Suppressor macrophage treated with lipopolysaccharide for 4 hours (primary cell): Measurements from ENCODE around the gene RAE1.

Experiments
- DNase-seq: peaks from one replicate; pipeline ENCODE4 v3.0.0-alpha.2; 2020

RAE1 gene, protein sequence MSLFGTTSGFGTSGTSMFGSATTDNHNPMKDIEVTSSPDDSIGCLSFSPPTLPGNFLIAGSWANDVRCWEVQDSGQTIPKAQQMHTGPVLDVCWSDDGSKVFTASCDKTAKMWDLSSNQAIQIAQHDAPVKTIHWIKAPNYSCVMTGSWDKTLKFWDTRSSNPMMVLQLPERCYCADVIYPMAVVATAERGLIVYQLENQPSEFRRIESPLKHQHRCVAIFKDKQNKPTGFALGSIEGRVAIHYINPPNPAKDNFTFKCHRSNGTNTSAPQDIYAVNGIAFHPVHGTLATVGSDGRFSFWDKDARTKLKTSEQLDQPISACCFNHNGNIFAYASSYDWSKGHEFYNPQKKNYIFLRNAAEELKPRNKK

DNA sequence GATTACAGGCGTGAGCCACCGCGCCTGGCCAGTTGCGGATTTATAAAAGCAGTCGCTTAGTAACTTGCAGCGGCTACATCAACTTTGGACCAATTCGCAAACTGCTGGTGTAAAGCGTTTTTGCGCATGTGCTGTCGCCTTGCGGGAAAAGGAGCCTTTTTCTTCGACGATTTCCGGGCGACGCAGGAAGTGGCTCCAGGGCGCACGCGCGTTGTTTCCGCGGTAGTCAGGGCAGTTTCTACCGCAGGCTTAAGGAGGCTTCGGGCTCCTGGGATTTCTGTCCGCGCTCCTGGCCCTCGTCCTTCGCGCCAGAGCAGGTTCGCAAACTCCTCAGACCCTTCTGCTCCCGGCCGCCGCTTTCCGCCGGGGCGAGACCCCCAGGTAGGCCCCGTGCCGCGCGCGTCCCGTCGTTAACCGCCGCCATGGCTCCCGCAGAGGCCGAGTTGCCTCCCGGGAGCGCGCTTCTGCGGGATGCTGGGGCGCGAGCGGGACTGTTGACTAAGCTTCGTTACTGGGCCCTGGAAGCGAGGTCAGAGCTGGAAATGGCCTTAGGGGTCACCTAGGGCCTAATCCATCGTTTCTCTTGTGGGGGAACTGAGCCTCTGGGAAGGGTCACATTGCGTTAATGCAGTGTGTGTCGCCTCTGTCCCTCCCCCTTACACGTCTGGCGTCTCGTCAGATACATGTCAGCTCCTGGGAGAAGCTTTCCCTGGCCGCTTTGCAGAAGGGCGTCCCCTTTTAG, at the start of gene RAE1:
Gene RAE1, plus strand, starts transcription at position 214 of the 742 bp plus-strand sequence. CDS start 2,784 bp downstream, outside the sequence.
- DNase-seq, result peak; percentile 94

DNA sequence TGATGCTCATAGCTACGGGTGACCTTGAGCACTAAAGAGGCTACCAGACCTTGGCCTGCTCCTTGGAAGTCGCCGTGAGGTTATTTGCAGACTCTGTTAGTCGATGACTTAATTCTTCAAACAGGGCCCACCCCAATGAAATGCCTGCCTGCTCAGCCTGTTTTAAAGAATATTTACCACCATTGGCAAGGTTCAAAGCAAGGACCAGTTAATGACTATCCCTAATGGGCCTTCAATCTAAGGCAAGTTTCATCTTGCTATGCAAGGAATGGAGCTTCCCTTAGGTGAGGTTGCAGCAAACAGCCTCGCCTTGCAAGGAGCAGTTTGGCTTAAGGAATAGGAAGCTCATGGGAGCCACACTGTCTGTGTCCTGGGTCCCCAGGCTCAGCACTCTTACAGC, 44.3 kb upstream of the RAE1 start:
- DNase-seq, result no peak

DNA sequence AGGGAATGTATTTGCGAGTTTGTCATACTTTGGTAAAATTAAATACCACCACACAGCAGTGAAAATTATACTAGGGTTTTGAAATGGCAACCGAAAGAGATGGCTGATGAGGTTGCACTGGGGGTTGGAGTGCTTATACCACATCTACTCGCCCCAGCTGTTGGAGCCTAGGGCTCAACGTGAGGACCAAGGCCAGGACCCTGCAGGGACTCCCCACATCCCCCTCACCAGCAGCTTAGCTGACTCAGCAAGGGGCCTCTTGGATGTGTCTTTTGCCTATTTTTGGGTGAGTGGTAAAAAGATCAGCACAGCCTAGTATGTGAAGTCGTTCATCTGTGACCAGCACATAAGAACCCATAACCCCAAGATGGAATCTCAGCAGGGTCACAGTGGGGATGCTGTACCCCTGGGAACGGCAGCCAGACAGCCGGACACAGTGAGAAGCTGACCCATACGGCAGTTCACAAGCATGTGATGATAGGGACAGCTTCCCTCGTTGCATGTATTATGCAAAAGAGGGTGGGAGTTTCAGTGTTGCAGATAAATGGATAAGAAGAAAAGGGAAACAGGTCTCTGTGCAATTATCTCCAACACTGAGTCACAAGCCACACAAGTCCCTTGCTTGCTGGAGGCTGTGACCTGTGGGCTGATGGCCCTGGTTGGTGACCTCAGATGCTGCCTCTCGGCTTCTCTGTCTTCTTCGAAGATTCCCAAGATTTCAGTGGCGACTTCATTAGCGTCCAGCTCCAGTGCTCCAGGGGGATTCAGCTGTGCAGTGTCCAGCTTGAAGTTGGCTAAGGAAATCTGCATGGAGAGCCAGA, 42.4 kb upstream of the RAE1 start:
- DNase-seq, result peak; percentile 2

DNA sequence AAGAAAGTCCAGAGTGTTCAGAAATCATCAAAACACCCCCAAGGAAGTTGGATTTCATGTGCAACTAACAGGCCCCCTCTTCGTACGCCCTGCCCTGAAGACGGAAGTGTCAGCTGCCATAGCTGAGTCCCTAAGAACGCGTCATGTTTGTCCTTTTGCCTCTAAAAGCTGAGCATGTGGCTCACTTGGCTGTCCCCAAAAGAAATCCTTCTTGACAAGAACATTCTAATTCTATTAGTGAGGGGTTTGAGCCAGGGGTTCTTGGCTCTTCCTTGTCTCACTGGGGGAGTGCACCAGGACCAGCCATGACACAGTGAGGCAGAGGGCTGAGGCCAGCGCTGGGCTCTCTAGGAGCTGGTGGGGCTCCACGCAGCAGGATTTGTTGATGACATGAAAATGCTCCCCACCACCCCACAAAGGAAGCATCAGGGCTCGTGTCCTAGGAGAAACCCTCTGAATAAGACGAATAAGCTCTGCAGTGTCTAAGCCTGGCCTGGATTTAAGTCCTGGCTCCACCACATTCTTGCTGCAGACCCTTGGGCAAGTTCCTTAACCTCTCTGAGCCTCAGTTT, 41.4 kb upstream of the RAE1 start:
- no peak for DNase-seq

- DNase-seq, result no peak
Observed at GRCh38 chr20:57310821-57311514, 40.1 kb upstream of the RAE1 start.

DNA sequence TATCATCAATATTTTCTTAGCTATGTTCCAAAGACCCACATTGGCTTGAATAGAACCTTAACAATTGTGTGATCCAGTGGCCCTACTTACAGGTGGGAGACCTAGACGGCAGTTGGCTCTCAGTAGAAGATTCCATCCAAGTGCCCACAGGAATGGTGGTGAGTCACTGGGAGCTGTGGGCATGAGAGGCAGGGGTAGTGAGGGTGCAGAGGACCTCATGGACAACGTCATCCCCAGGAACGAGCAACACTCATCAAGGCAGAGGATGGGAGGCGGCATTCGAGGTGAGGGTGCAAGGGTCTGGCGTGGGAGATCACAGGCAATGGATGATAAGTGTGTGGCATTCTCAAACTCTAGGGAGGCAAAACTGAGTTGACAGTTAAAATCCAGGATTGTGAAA, 38.9 kb upstream of the RAE1 start:
- DNase-seq, result no peak

DNA sequence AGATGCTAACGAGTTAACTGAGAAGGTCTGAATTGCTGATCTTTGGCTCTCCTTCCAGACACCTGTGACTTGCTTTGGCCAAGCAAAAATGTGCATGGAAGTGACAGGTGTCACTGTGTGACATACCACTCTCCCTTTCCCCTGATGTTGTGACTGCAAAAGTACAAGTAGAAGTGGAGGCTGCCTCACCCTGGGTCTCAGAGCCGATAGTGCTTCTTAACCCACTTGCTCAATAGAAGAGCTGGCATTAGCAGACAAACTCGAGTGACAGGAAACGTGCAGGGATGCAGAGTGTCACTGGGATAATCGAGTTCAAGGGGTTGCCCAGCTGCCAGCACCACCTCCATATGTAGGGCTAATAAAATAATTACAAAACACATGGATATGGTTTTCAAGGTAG, 37.8 kb upstream of the RAE1 start:
- DNase-seq, result no peak

DNA sequence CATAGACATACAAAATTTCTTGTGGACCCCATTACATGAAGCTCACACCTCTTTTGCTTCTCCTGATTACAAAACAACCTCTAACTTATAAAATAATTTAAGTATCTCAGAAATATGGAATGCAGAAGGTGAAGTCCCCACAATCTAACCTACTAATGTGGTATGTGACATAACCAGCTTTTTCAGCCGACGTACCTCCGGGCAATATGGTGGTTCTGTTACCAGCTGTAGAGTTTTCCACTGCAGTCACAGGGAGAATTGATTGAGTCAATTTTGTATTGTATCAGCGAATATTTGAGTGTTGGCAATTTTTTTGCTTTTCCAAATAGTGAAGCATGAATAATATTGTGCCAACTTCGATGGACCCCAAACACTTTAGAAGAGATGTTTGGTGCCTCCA, 37.1 kb upstream of the RAE1 start:
- no peak for DNase-seq

GRCh38 chr20:57315083-57315975, 35.7 kb upstream of the RAE1 start:
- no peak for DNase-seq

GRCh38 chr20:57315976-57316480, 35.0 kb upstream of the RAE1 start:
- DNase-seq, result no peak

DNA sequence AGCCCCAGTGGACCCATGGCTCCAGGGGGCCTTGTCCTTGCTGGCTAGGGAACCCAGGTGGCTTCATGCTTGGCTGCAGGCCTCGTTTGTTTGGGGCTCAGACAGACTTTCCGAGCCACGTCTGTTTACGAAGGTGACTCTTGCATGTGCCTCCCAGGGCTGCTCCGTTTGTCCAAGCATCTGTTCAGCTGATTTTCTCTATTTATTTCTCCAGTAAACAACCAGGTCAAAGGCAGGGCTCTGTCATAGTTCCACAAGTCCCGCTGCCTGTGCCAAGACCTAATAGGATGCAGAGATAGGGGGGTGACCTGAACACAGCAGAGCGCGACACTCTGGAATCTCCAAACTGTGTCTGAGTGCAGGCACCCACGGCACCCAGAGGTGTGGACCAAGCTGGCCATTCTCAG, 34.3 kb upstream of the RAE1 start:
- DNase-seq, result no peak

DNA sequence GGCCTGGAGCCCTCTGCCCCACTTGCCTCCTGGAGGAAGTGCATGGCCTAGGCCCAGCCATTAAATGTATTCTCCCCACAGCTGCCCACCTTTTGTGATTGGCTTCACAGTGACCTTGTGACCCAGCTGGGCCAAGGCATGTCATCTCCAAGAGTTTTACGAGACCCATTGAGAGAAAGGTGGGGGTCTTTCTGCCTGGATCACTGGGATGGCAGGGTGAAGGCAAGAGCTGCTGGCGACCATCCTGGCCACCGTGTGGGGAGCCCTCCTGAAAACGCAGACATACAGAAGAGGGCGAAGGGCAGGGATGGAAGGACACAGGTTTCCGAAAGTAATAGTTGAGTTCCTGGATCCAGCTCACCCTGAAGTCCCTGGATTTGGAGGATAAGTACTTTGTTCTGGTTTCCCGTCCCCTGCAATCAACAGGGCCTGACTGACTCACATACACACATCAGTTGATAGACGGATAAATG, 33.7 kb upstream of the RAE1 start:
- DNase-seq, result no peak

- DNase-seq, result no peak
Observed at GRCh38 chr20:57317789-57318371, 33.2 kb upstream of the RAE1 start.

DNA sequence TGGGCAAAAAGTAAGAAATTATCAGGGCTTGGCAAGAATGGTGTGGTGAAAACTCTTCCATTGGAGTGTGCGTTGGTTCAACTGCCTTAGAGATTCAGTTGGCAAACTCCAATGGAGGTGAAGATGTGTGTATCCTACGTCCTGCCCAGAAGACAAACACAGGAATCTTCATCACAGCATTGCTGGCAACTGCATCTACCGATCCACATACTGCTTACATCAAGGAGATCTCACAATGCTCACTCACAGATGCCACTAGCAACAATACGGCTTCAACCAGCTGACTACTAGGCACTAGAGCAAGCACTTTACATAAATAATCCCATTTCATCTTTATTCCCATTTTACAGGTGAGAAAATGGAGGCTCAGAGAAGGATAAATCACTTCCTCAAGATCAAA, 31.5 kb upstream of the RAE1 start:
- no peak for DNase-seq

- no peak for DNase-seq
Observed at GRCh38 chr20:57320358-57320757, 30.7 kb upstream of the RAE1 start.

DNA sequence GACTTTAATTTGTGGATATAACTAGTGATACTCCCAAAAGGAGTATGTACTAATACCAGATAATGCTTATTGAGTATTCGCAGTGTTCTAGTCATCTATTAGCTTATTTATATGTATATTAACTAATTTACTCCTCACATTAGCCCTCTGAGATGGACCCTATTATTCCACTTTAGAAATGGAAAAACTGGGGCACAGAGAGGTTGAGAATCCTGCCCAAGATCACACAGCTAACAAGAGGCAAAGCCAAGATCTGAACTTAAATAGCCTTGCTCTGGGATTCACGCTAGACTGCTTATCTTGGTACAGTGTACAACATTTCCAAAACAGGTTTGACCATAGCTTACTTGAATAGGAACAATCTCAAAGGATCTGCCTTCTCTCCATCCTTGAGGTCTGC, 29.9 kb upstream of the RAE1 start:
- DNase-seq, result no peak

- no peak for DNase-seq
Observed at GRCh38 chr20:57322476-57322875, 28.6 kb upstream of the RAE1 start.

GRCh38 chr20:57323034-57323433, 28.0 kb upstream of the RAE1 start:
- no peak for DNase-seq

DNA sequence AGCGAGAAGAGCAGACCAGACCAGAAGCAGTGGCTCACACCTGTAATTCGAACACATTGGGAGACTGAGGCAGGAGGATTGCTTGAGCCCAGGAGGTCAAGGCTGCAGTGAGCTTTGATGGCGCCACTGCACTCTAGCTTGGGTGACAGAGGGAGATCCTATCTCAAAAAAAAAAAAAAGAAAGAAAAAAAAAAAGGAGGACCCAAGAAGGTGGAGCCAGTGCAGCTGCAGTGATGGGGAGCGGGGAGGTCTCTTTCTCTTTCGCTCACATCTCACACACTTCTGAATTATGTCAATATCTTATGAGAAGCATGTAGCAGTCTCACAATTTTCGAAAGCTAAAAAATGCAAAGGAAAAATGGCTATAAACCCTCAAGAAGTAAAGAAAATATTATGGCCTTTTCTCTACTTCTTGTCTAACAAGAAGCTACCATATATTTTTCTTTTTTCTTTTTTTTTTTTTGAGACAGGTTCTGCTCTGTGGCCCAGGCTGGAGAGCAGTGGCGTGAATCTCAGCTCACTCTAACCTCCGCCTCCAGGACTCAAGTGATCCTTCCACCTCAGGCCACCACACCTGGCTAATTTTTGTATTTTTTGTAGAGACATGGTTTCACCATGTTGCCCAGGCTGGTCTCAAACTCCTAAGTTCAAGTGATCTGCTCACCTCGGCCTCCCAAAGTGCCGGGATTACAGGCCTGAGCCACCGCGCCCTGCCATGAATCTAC, 25.3 kb upstream of the RAE1 start:
- no peak for DNase-seq
